Liver (tissue), 3 donors: ENCODE results near the gene UBE2Q2.

Experiments used
- EGR1 ChIP-seq, 2 donors: IDR thresholded peaks; 2 replicates each; pipeline ENCODE4 v1.6.1; 2016 to 2018; ENCODE audit warnings: antibody characterized with exemption in 2 of 2, low read depth in 2 of 2
- FOXA1 ChIP-seq: IDR thresholded peaks from 2 replicates; pipeline ENCODE4 v1.6.1; 2016; ENCODE audit warnings: antibody characterized with exemption
- HNF4A ChIP-seq, 2 donors: conservative IDR thresholded peaks; 2 replicates each; pipeline ENCODE4 v1.6.1; 2016; ENCODE audit warnings: antibody characterized with exemption in 2 of 2, mild to moderate bottlenecking in 2 of 2
- JUND ChIP-seq, 2 donors: IDR thresholded peaks; 2 replicates each; pipeline ENCODE4 v1.6.1; 2016; ENCODE audit warnings: antibody characterized with exemption in 2 of 2
- TAF1 ChIP-seq: conservative IDR thresholded peaks from 2 replicates; pipeline ENCODE4 v1.6.1; 2016; ENCODE audit warnings: antibody characterized with exemption, mild to moderate bottlenecking
- YY1 ChIP-seq: IDR thresholded peaks from 2 replicates; pipeline ENCODE4 v1.6.1; 2016; ENCODE audit warnings: antibody characterized with exemption, mild to moderate bottlenecking
- TF ChIP-seq, protein P1 (sequence below): fragments of 150-350 bp; IDR thresholded peaks from 2 replicates; pipeline ENCODE4 v1.5.1; 2017; ENCODE audit warnings: improper control_type of control experiment, low read depth, low read length; ENCODE audit not compliant: missing input control
- TF ChIP-seq, protein P2 (sequence below): IDR thresholded peaks from 2 replicates; pipeline ENCODE4 v1.6.1; 2016; ENCODE audit warnings: antibody characterized with exemption
- TF ChIP-seq, protein P3 (sequence below): IDR thresholded peaks from 2 replicates; pipeline ENCODE4 v1.6.1; 2016; ENCODE audit warnings: antibody characterized with exemption
- donor health status: healthy.
- donor health status: healthy.

DNA sequence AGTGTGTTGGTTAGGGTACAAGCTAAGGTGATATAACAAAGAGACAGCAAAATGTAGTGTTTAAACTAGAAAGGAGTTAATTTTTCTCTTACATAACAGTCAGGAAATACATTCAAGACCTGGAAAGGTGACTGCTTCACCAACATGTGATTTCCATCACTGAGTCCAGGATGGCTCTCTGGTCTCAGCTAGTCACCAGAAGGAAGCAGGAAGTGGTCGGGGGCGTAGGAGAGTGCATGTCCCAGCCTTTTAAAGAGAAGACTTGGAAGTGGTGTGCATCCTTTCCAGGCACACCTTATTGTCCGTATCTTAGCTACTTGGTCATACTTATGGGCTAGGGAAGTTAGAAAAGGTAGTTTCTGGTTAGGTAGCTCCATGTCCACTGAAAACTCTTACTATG, 11.1 kb upstream of the UBE2Q2 start:
- no peak for TF ChIP-seq TAF1
- TF ChIP-seq, protein P1, sequence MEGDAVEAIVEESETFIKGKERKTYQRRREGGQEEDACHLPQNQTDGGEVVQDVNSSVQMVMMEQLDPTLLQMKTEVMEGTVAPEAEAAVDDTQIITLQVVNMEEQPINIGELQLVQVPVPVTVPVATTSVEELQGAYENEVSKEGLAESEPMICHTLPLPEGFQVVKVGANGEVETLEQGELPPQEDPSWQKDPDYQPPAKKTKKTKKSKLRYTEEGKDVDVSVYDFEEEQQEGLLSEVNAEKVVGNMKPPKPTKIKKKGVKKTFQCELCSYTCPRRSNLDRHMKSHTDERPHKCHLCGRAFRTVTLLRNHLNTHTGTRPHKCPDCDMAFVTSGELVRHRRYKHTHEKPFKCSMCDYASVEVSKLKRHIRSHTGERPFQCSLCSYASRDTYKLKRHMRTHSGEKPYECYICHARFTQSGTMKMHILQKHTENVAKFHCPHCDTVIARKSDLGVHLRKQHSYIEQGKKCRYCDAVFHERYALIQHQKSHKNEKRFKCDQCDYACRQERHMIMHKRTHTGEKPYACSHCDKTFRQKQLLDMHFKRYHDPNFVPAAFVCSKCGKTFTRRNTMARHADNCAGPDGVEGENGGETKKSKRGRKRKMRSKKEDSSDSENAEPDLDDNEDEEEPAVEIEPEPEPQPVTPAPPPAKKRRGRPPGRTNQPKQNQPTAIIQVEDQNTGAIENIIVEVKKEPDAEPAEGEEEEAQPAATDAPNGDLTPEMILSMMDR: no peak
- TF ChIP-seq, protein P2, sequence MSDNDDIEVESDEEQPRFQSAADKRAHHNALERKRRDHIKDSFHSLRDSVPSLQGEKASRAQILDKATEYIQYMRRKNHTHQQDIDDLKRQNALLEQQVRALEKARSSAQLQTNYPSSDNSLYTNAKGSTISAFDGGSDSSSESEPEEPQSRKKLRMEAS: no peak
- TF ChIP-seq YY1: no peak
- TF ChIP-seq, protein P3, sequence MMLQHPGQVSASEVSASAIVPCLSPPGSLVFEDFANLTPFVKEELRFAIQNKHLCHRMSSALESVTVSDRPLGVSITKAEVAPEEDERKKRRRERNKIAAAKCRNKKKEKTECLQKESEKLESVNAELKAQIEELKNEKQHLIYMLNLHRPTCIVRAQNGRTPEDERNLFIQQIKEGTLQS: no peak
- no peak for TF ChIP-seq HNF4A (conservative IDR thresholded peaks at IDR 0.05)
- TF ChIP-seq FOXA1: no peak
- TF ChIP-seq EGR1 (IDR thresholded peaks at IDR 0.05; ENCODE audit: low read depth in 2 of 2): no peak
- TF ChIP-seq JUND (IDR thresholded peaks at IDR 0.05): no peak
